ENCODE results near the gene AQP12B.

GRCh38 chr2:240638512-240639160 lies 44.0 kb downstream of the AQP12B start:
- no peak for TF ChIP-seq CTCF (IDR thresholded peaks at IDR 0.05)
- TF ChIP-seq POLR2A (IDR thresholded peaks at IDR 0.05): no peak
